IMR-90 (cell line): ENCODE measurements around the gene AP1S1. TPM values are rescaled to one million over a fixed set of nuclear protein-coding genes. Genes with fewer than 3 reads are reported as not detected.

Experiments
- ATAC-seq: fragments of 200-7000 bp; cut with Tn5 transposase; 2 replicates; pipeline ENCODE4 v1.9.1; 2020; ENCODE audit warnings: low read depth, mild to moderate bottlenecking, moderate library complexity
- BruUV-seq: library from RNA; stranded (reverse); fragments of 400-500 nt; replicated peaks from 2 replicates; lab custom pipeline; 2021; lab: Mats Ljungman, UMichigan
- CTCF ChIA-PET: fragments of 300-600 bp; formaldehyde crosslinking; extraction: SDS; loops from one replicate; lab custom pipeline; 2021; ENCODE audit warnings: antibody characterized with exemption; lab: Yijun Ruan, JAX
- POLR2A ChIA-PET: fragments of 300-600 bp; sonication (Branson Sonifier 250); formaldehyde crosslinking; loops from one replicate; lab custom pipeline; 2022; ENCODE audit warnings: antibody characterized with exemption; ENCODE audit not compliant: unreplicated experiment; lab: Charles Lee
- DNase-seq: peaks from one replicate; pipeline ENCODE4 v3.0.0; 2013
- H2AFZ ChIP-seq: replicated peaks from 2 replicates; pipeline ENCODE3; 2013; ENCODE audit warnings: low read length, mild to moderate bottlenecking; ENCODE audit not compliant: poor library complexity
- H2AK5ac ChIP-seq: 2 replicates; pipeline ENCODE4 v1.6.1; 2013; ENCODE audit warnings: low read depth, low read length, inconsistent platforms
- H2AK9ac ChIP-seq: replicated peaks from 2 replicates; pipeline ENCODE3; 2013; ENCODE audit warnings: mild to moderate bottlenecking, low read depth, low read length, moderate library complexity; ENCODE audit not compliant: poor library complexity
- H2BK120ac ChIP-seq: 2 replicates; pipeline ENCODE4 v1.6.1; 2013; ENCODE audit warnings: low read depth, low read length, inconsistent platforms
- H2BK15ac ChIP-seq: 3 replicates; pipeline ENCODE4 v1.6.1; 2013; ENCODE audit warnings: low read depth, low read length, inconsistent platforms
- H2BK20ac ChIP-seq: 2 replicates; pipeline ENCODE4 v1.6.1; 2013; ENCODE audit warnings: low read depth, mild to moderate bottlenecking, inconsistent platforms, low read length, moderate library complexity
- H2BK5ac ChIP-seq: 2 replicates; pipeline ENCODE4 v1.6.1; 2013; ENCODE audit warnings: mild to moderate bottlenecking, low read depth, low read length, inconsistent platforms; ENCODE audit not compliant: poor library complexity, severe bottlenecking
- H3K14ac ChIP-seq: replicated peaks from 2 replicates; pipeline ENCODE4 v1.6.1; 2013; ENCODE audit warnings: low read depth, low read length, inconsistent platforms
- H3K18ac ChIP-seq: 2 replicates; pipeline ENCODE4 v1.6.1; 2013; ENCODE audit warnings: low read depth, low read length, control low read depth
- H3K23ac ChIP-seq: 2 replicates; pipeline ENCODE4 v1.6.1; 2013; ENCODE audit warnings: low read depth, low read length, inconsistent platforms
- H3K27ac ChIP-seq: 2 replicates; pipeline ENCODE4 v1.5.1; 2013; ENCODE audit warnings: mild to moderate bottlenecking, control low read depth, low read length; ENCODE audit not compliant: insufficient read depth
- H3K27me3 ChIP-seq: 2 replicates; pipeline ENCODE4 v1.6.1; 2013; ENCODE audit warnings: low read length; ENCODE audit not compliant: control insufficient read depth, insufficient read depth
- H3K36me3 ChIP-seq: 2 replicates; pipeline ENCODE4 v1.6.1; 2013; ENCODE audit warnings: low read length, mixed read lengths; ENCODE audit not compliant: control insufficient read depth, insufficient read depth
- H3K4ac ChIP-seq: 2 replicates; pipeline ENCODE4 v1.6.1; 2013; ENCODE audit warnings: low read depth, low read length, inconsistent platforms
- H3K4me1 ChIP-seq: 2 replicates; pipeline ENCODE4 v1.6.1; 2013; ENCODE audit warnings: low read length, mixed read lengths; ENCODE audit not compliant: control insufficient read depth, insufficient read depth
- H3K4me2 ChIP-seq: 2 replicates; pipeline ENCODE4 v1.6.1; 2013; ENCODE audit warnings: low read depth, mild to moderate bottlenecking, control low read depth, low read length, moderate library complexity
- H3K4me3 ChIP-seq: 2 replicates; pipeline ENCODE4 v1.5.1; 2013; ENCODE audit warnings: low read depth, mild to moderate bottlenecking, control low read depth, low read length, moderate library complexity; ENCODE audit not compliant: insufficient read depth
- H3K56ac ChIP-seq: 2 replicates; pipeline ENCODE4 v1.6.1; 2013; ENCODE audit warnings: low read length, inconsistent platforms; ENCODE audit not compliant: insufficient read depth; ENCODE audit errors: extremely low read depth
- H3K79me1 ChIP-seq, 2 experiments: 2 replicates each; pipeline ENCODE4 v1.6.1; 2013; ENCODE audit warnings: low read length in 2 of 2, inconsistent platforms in 1 of 2, low read depth in 1 of 2
- H3K9ac ChIP-seq: 2 replicates; pipeline ENCODE4 v1.6.1; 2013; ENCODE audit warnings: low read depth, low read length, control low read depth
- H3K9me1 ChIP-seq: 2 replicates; pipeline ENCODE4 v1.6.1; 2013; ENCODE audit warnings: low read length, inconsistent platforms; ENCODE audit not compliant: insufficient read depth
- H3K9me3 ChIP-seq: 2 replicates; pipeline ENCODE4 v1.6.1; 2013; ENCODE audit warnings: low read length; ENCODE audit not compliant: control insufficient read depth, insufficient read depth
- H4K20me1 ChIP-seq: 2 replicates; pipeline ENCODE4 v1.6.1; 2013; ENCODE audit warnings: low read length, inconsistent platforms; ENCODE audit not compliant: insufficient read depth
- H4K5ac ChIP-seq: 2 replicates; pipeline ENCODE4 v1.6.1; 2013; ENCODE audit warnings: mild to moderate bottlenecking, low read depth, low read length, control low read depth
- H4K8ac ChIP-seq, 2 experiments: 2 replicates each; pipeline ENCODE4 v1.6.1; 2013; ENCODE audit warnings: low read depth in 2 of 2, low read length in 2 of 2, control low read depth in 1 of 2, inconsistent platforms in 1 of 2
- H4K91ac ChIP-seq: 2 replicates; pipeline ENCODE4 v1.6.1; 2013; ENCODE audit warnings: low read depth, low read length, inconsistent platforms; ENCODE audit not compliant: insufficient read depth
- BHLHE40 ChIP-seq: fragments of 150-350 bp; IDR thresholded peaks from 2 replicates; pipeline ENCODE4 v1.6.1; 2016; ENCODE audit warnings: mild to moderate bottlenecking, low read depth, low read length
- CTCF ChIP-seq: conservative IDR thresholded peaks from 2 replicates; pipeline ENCODE4 v1.5.1; 2012; ENCODE audit warnings: mild to moderate bottlenecking, low read depth, low read length, improper control_type of control experiment
- ELK1 ChIP-seq: fragments of 150-350 bp; IDR thresholded peaks from 2 replicates; pipeline ENCODE4 v1.6.1; 2016; ENCODE audit warnings: low read depth, mild to moderate bottlenecking, low read length, moderate library complexity, borderline replicate concordance
- MAZ ChIP-seq: IDR thresholded peaks from 2 replicates; pipeline ENCODE4 v1.6.1; 2012; ENCODE audit warnings: low read depth, mild to moderate bottlenecking, low read length, improper control_type of control experiment, moderate library complexity, borderline replicate concordance
- MXI1 ChIP-seq: IDR thresholded peaks from 2 replicates; pipeline ENCODE4 v1.6.1; 2012; ENCODE audit warnings: low read depth, mild to moderate bottlenecking, low read length, moderate library complexity, borderline replicate concordance
- NFE2L2 ChIP-seq: fragments of 150-350 bp; IDR thresholded peaks from 2 replicates; pipeline ENCODE4 v1.6.1; 2016; ENCODE audit warnings: low read depth, mild to moderate bottlenecking, low read length
- POLR2A ChIP-seq: IDR thresholded peaks from 2 replicates; pipeline ENCODE4 v1.6.1; 2012; ENCODE audit warnings: mild to moderate bottlenecking, low read depth, low read length
- RAD21 ChIP-seq: IDR thresholded peaks from 2 replicates; pipeline ENCODE4 v1.6.1; 2012; ENCODE audit warnings: low read length, improper control_type of control experiment
- RCOR1 ChIP-seq: IDR thresholded peaks from 2 replicates; pipeline ENCODE4 v1.6.1; 2012; ENCODE audit warnings: mild to moderate bottlenecking, low read length, improper control_type of control experiment; ENCODE audit not compliant: insufficient replicate concordance
- RFX5 ChIP-seq: IDR thresholded peaks from 2 replicates; pipeline ENCODE4 v1.8.0; 2012; ENCODE audit warnings: low read depth, mild to moderate bottlenecking, low read length, moderate library complexity
- SMC3 ChIP-seq: fragments of 150-350 bp; IDR thresholded peaks from 2 replicates; pipeline ENCODE4 v1.6.1; 2016; ENCODE audit warnings: low read depth, mild to moderate bottlenecking, antibody characterized with exemption, low read length, moderate library complexity
- USF2 ChIP-seq: fragments of 150-350 bp; IDR thresholded peaks from 2 replicates; pipeline ENCODE4 v1.6.1; 2017; ENCODE audit warnings: mild to moderate bottlenecking, antibody characterized with exemption, low read length, low read depth
- WGBS, 2 experiments: methylation state at CpG; one replicate each; pipeline versions ENCODE4 v1.1.5 to v1.1.7; 2013; ENCODE audit warnings: missing lambda C conversion rate in 2 of 2; ENCODE audit not compliant: insufficient read length in 1 of 2; ENCODE audit errors: extremely low coverage in 2 of 2; 5-methylcytosine and 5-hydroxymethylcytosine counted together
- dilution Hi-C: fragments of 300-500 bp; cut with HindIII; formaldehyde crosslinking; loops from one replicate; pipeline ENCODE4 v1.14.3; 2018; ENCODE audit warnings: low sequenced_read_pairs; ENCODE audit not compliant: unreplicated experiment
- in situ Hi-C: fragments of 300-500 bp; cut with MboI; formaldehyde crosslinking; loops from 3 replicates; pipeline ENCODE4 v1.14.3; 2019; ENCODE audit warnings: low sequenced_read_pairs, inconsistent platforms, mixed read lengths
- intact Hi-C: fragments of 100-400 bp; cut with micrococcal nuclease; formaldehyde crosslinking; loops from 2 replicates; pipeline ENCODE4 v1.10.0; 2022
- polyA plus RNA-seq, 3 experiments: library from polyadenylated mRNA; depleted of rRNA; stranded (reverse); fragments of >200 nt; gene quantifications; 2 replicates each; pipeline ENCODE4 v1.2.3, GENCODE V29; 2012; ENCODE audit warnings: low replicate concordance in 1 of 3
- total RNA-seq: library from RNA; depleted of rRNA; stranded (reverse); fragments of >200 nt; gene quantifications from 2 replicates; pipeline ENCODE4 v1.2.3, GENCODE V29; 2012

Gene AP1S1
- total and polyA plus RNA-seq, 2 of the 4 experiments (the other 2 are of a cell fraction), result 187 to 295 TPM

GRCh38 chr7:101198476-101198875, 44.2 kb downstream of the AP1S1 start:
- Histone ChIP-seq H3K27me3 (peaks cover 44% of the 10 kb centered on the region), H3K56ac (no peak overlapping the region), H3K23ac (no peak overlapping the region), H2BK15ac (no peak overlapping the region), H3K79me1 (no peaks in the 10 kb centered on the region), H3K18ac (no peak overlapping the region), H2BK120ac (no peak overlapping the region), H3K9me1 (no peaks in the 10 kb centered on the region; the same call in 1 of the 2 replicates), H3K14ac (no peak overlapping the region), H3K27ac (no peak overlapping the region), H2BK5ac (no peak overlapping the region), H3K36me3 (no peaks in the 10 kb centered on the region), H4K20me1 (no peaks in the 10 kb centered on the region), H3K4me3 (no peak overlapping the region), H3K4me1 (no peaks in the 10 kb centered on the region), H4K5ac (no peak overlapping the region), H2BK20ac (no peak overlapping the region), H2AFZ (no peak overlapping the region), H2AK5ac (no peak overlapping the region), H3K4ac (no peak overlapping the region), H3K9me3 (0 out of 2 replicates have a peak, but pooled peaks cover 2% of the 10 kb centered on the region), H2AK9ac (no peak overlapping the region), H4K8ac (no peak overlapping the region), H4K91ac (no peak overlapping the region), H3K9ac (no peak overlapping the region), H3K4me2 (no peak overlapping the region)
- ChIA-PET CTCF (no interaction called here), POLR2A (no interaction called here)
- dilution Hi-C loops (no loop called here), intact Hi-C loops (no loop called here), in situ Hi-C loops (no loop called here)
- no peak for ATAC-seq
- DNase-seq, result no peak
- no TSS peak for BruUV-seq
- TF ChIP-seq CTCF (no peak), BHLHE40 (no peak), ELK1 (no peak), RFX5 (no peak), RAD21 (no peak), USF2 (no peak), RCOR1 (no peak), POLR2A (no peak), MXI1 (no peak), NFE2L2 (no peak), MAZ (no peak), SMC3 (no peak)
- WGBS, 2 experiments, result no CpG with 5 or more reads among the region's 14 CpGs
